ENCODE results near the gene KRT35.

Gene KRT35

GRCh38 chr17:41521574-41522261 is 40.8 kb upstream of the KRT35 start:
- H3K4me3 ChIP-seq (ENCODE audit: low read depth, low read length) = no peak overlapping the region
- TF ChIP-seq PRDM6 (tag by site-specific recombination; IDR thresholded peaks at IDR 0.05) (no peak), GLIS2 (tag by site-specific recombination; IDR thresholded peaks at IDR 0.05) (peak; percentile 37), ZNF623 (tag by site-specific recombination; IDR thresholded peaks at IDR 0.05) (no peak), ZFP3 (tag by site-specific recombination; IDR thresholded peaks at IDR 0.05; ENCODE audit: low read depth) (no peak), ZBTB11 (tag by site-specific recombination; conservative IDR thresholded peaks at IDR 0.05; ENCODE audit: low read depth) (no peak), ZNF501 (tag by site-specific recombination; IDR thresholded peaks at IDR 0.05) (no peak), ZNF529 (tag by site-specific recombination; IDR thresholded peaks at IDR 0.05; ENCODE audit: insufficient replicate concordance) (no peak), PRDM2 (tag by site-specific recombination; IDR thresholded peaks at IDR 0.05; ENCODE audit: borderline replicate concordance) (no peak), ZSCAN30 (tag by site-specific recombination; IDR thresholded peaks at IDR 0.05) (no peak), ZNF23 (tag by site-specific recombination; IDR thresholded peaks at IDR 0.05; ENCODE audit: borderline replicate concordance) (no peak), KLF17 (tag by site-specific recombination; IDR thresholded peaks at IDR 0.05) (peak; percentile 63), TSHZ1 (tag by site-specific recombination; IDR thresholded peaks at IDR 0.05; ENCODE audit: borderline replicate concordance) (no peak), KLF8 (tag by site-specific recombination; IDR thresholded peaks at IDR 0.05) (no peak), ZBTB20 (tag by site-specific recombination; IDR thresholded peaks at IDR 0.05) (peak; percentile 22; the same call in 1 of the 2 replicates), ZNF544 (tag by site-specific recombination; IDR thresholded peaks at IDR 0.05) (no peak), KLF9 (tag by site-specific recombination; IDR thresholded peaks at IDR 0.05; ENCODE audit: low read depth) (peak; percentile 48; the same call in 1 of the 2 replicates), ZSCAN5A (tag by site-specific recombination; IDR thresholded peaks at IDR 0.05) (no peak), ZNF354C (tag by site-specific recombination; IDR thresholded peaks at IDR 0.05; ENCODE audit: borderline replicate concordance, low read depth) (no peak), ZNF423 (tag by site-specific recombination; IDR thresholded peaks at IDR 0.05) (no peak)

More at GRCh38 chr17:41521574-41522261, 40.8 kb upstream of the KRT35 start:
- Histone ChIP-seq H3K4me1 (ENCODE audit: control insufficient read depth, insufficient read depth, low read length) (peaks cover 23% of the 10 kb centered on the region), H3K9me3 (ENCODE audit: control insufficient read depth, insufficient read depth, low read depth, low read length) (no peaks in the 10 kb centered on the region), H3K36me3 (ENCODE audit: control insufficient read depth in 2 of 2, insufficient read depth in 1 of 2, low read length in 2 of 2) (peaks cover 0 to 4% of the 10 kb centered on the region in 2 experiments; a peak in 2 of 3 replicates), H3K27ac (ENCODE audit: extremely low read depth, low read depth, low read length) (no peak overlapping the region; the same call in 1 of the 2 replicates)
- ChIA-PET CTCF (interaction anchor here (0.6 to 2.6 kb wide), 10 partner anchors 15 to 586 kb away, joined by 3 to 20 read pairs (median 4); no protein-coding TSS in a partner anchor), POLR2A (interaction anchor here (0.7 to 1.8 kb wide), 5 partner anchors 11 to 696 kb away, joined by 3 to 5 read pairs (median 3); no protein-coding TSS in a partner anchor)
